Mesenchymal stem cell (in vitro differentiated cells and primary cell): ENCODE results near the gene MYOG.

ENCODE experiments used
- DNase-seq: peaks from one replicate; pipeline ENCODE4 v3.0.0-alpha.2; 2013
- H2AFZ ChIP-seq: one replicate; pipeline ENCODE4 v1.6.1; 2013; ENCODE audit warnings: low read depth, mild to moderate bottlenecking, control low read depth, inconsistent platforms, low read length, moderate library complexity
- H2AK5ac ChIP-seq: 2 replicates; pipeline ENCODE4 v1.6.1; 2013; ENCODE audit warnings: low read length, moderate library complexity, mild to moderate bottlenecking, inconsistent platforms; ENCODE audit not compliant: severe bottlenecking
- H2BK120ac ChIP-seq: one replicate; pipeline ENCODE4 v1.6.1; 2013; ENCODE audit warnings: low read depth, mild to moderate bottlenecking, inconsistent platforms, low read length, moderate library complexity
- H2BK12ac ChIP-seq, 2 experiments: one replicate each; pipeline ENCODE4 v1.6.1; 2013; ENCODE audit warnings: inconsistent platforms in 2 of 2, low read length in 2 of 2, mild to moderate bottlenecking in 2 of 2, moderate library complexity in 2 of 2, control low read depth in 1 of 2
- H2BK15ac ChIP-seq: one replicate; pipeline ENCODE4 v1.6.1; 2013; ENCODE audit warnings: mild to moderate bottlenecking, low read depth, inconsistent platforms; ENCODE audit not compliant: poor library complexity, severe bottlenecking
- H2BK5ac ChIP-seq: 2 replicates; pipeline ENCODE4 v1.6.1; 2013; ENCODE audit warnings: low read depth, mild to moderate bottlenecking, low read length, control low read depth, inconsistent platforms; ENCODE audit not compliant: poor library complexity, severe bottlenecking
- H3K14ac ChIP-seq, 2 experiments: one replicate each; pipeline ENCODE4 v1.6.1; 2013; ENCODE audit warnings: inconsistent platforms in 2 of 2, low read length in 2 of 2, control low read depth in 1 of 2, mild to moderate bottlenecking in 1 of 2, moderate library complexity in 1 of 2
- H3K18ac ChIP-seq, 2 experiments: one replicate each; pipeline ENCODE4 v1.6.1; 2013; ENCODE audit warnings: inconsistent platforms in 2 of 2, low read length in 2 of 2, control low read depth in 1 of 2, low read depth in 1 of 2, mild to moderate bottlenecking in 1 of 2
- H3K23ac ChIP-seq, 2 experiments: one replicate each; pipeline ENCODE4 v1.6.1; 2013; ENCODE audit warnings: inconsistent platforms in 2 of 2, low read length in 2 of 2, mild to moderate bottlenecking in 2 of 2, moderate library complexity in 2 of 2, control low read depth in 1 of 2
- H3K27ac ChIP-seq: 2 replicates; pipeline ENCODE4 v1.5.1; 2013; ENCODE audit warnings: mild to moderate bottlenecking, moderate library complexity, low read length, control low read depth, inconsistent platforms; ENCODE audit not compliant: poor library complexity, severe bottlenecking
- H3K27me3 ChIP-seq, 2 experiments: 2 replicates each; pipeline versions ENCODE4 v1.6.1 to v1.7.0; 2013; ENCODE audit warnings: low read length in 2 of 2, mild to moderate bottlenecking in 2 of 2, moderate library complexity in 2 of 2, control low read depth in 1 of 2, inconsistent platforms in 1 of 2; ENCODE audit not compliant: control insufficient read depth in 1 of 2, insufficient read depth in 1 of 2
- H3K36me3 ChIP-seq, 2 experiments: 2 replicates each; pipeline versions ENCODE4 v1.6.1 to v1.7.0; 2013; ENCODE audit warnings: low read length in 2 of 2, control low read depth in 1 of 2, inconsistent platforms in 1 of 2, low read depth in 1 of 2, mild to moderate bottlenecking in 1 of 2; ENCODE audit not compliant: insufficient read depth in 2 of 2, control insufficient read depth in 1 of 2
- H3K4ac ChIP-seq, 2 experiments: one replicate each; pipeline ENCODE4 v1.6.1; 2013; ENCODE audit warnings: inconsistent platforms in 2 of 2, low read length in 2 of 2, mild to moderate bottlenecking in 2 of 2, moderate library complexity in 2 of 2, control low read depth in 1 of 2, low read depth in 1 of 2
- H3K4me1 ChIP-seq: 2 replicates; pipeline ENCODE4 v1.6.1; 2013; ENCODE audit warnings: low read depth, low read length, control low read depth; ENCODE audit not compliant: control insufficient read depth, insufficient read depth
- H3K4me2 ChIP-seq: 2 replicates; pipeline ENCODE4 v1.6.1; 2013; ENCODE audit warnings: low read length, mild to moderate bottlenecking, inconsistent platforms; ENCODE audit not compliant: poor library complexity, severe bottlenecking
- H3K4me3 ChIP-seq, 2 experiments: 2 replicates each; pipeline versions ENCODE4 v1.5.1 to v1.7.0; 2013; ENCODE audit warnings: low read length in 2 of 2, mild to moderate bottlenecking in 2 of 2, control low read depth in 1 of 2, low read depth in 1 of 2; ENCODE audit not compliant: insufficient read depth in 1 of 2
- H3K79me1 ChIP-seq: replicated peaks from 2 replicates; pipeline ENCODE4 v1.6.1; 2013; ENCODE audit warnings: mild to moderate bottlenecking, control low read depth, low read length, inconsistent platforms; ENCODE audit not compliant: poor library complexity, severe bottlenecking
- H3K9ac ChIP-seq: 2 replicates; pipeline ENCODE4 v1.7.0; 2013; ENCODE audit warnings: mild to moderate bottlenecking, low read length, moderate library complexity
- H3K9me3 ChIP-seq: 2 replicates; pipeline ENCODE4 v1.7.0; 2013; ENCODE audit warnings: mild to moderate bottlenecking, low read length; ENCODE audit not compliant: control insufficient read depth
- H4K8ac ChIP-seq: one replicate; pipeline ENCODE4 v1.6.1; 2013; ENCODE audit warnings: inconsistent platforms, mild to moderate bottlenecking, low read length, moderate library complexity
- H4K91ac ChIP-seq: one replicate; pipeline ENCODE4 v1.6.1; 2013; ENCODE audit warnings: mild to moderate bottlenecking, low read length, inconsistent platforms
- WGBS: methylation state at CpG from one replicate; pipeline ENCODE4 v1.1.7; 2013; ENCODE audit warnings: mixed read lengths; 5-methylcytosine and 5-hydroxymethylcytosine counted together

The MYOG gene

GRCh38 chr1:203035111-203036000 is 50.5 kb downstream of the MYOG start:
- Histone ChIP-seq H3K23ac (no peak overlapping the region), H3K79me1 (no peaks in the 10 kb centered on the region), H2BK15ac (no peak overlapping the region), H3K36me3 (peaks cover 0 to 16% of the 10 kb centered on the region in 2 experiments), H3K18ac (no peak overlapping the region), H3K9me3 (no peaks in the 10 kb centered on the region), H3K27ac (no peak overlapping the region), H2BK12ac (no peak overlapping the region), H3K9ac (no peak overlapping the region), H3K4me1 (peaks cover 19% of the 10 kb centered on the region), H3K27me3 (peaks cover 0 to 46% of the 10 kb centered on the region in 2 experiments), H3K4me2 (no peak overlapping the region), H2BK5ac (no peak overlapping the region), H4K91ac (no peak overlapping the region), H2AK5ac (no peak overlapping the region), H3K4me3 (no peak overlapping the region), H3K14ac (no peak overlapping the region), H2AFZ (no peak overlapping the region), H2BK120ac (no peak overlapping the region), H3K4ac (no peak overlapping the region), H4K8ac (no peak overlapping the region)
- WGBS = 74% methylated on average over 11 of the region's 15 CpGs
- DNase-seq = no peak

GRCh38 chr1:203034422-203035110 is 51.2 kb downstream of the MYOG start:
- H4K8ac ChIP-seq = no peak overlapping the region
- H2BK12ac ChIP-seq = no peak overlapping the region
- WGBS = 87% methylated on average over 7 of the region's 10 CpGs
- no peak overlapping the region for H3K27ac ChIP-seq
- H2BK120ac ChIP-seq = no peak overlapping the region
- peaks cover 19% of the 10 kb centered on the region for H3K4me1 ChIP-seq
- no peak overlapping the region for H2BK5ac ChIP-seq
- no peak overlapping the region for H3K23ac ChIP-seq
- no peak for DNase-seq
- H3K4me2 ChIP-seq = no peak overlapping the region
- H2AK5ac ChIP-seq = no peak overlapping the region
- peaks cover 0 to 42% of the 10 kb centered on the region in 2 experiments for H3K27me3 ChIP-seq
- peaks cover 0 to 12% of the 10 kb centered on the region in 2 experiments for H3K36me3 ChIP-seq
- no peak overlapping the region for H3K4me3 ChIP-seq
- no peak overlapping the region for H3K14ac ChIP-seq
- no peak overlapping the region for H3K4ac ChIP-seq
- H4K91ac ChIP-seq = no peak overlapping the region
- no peak overlapping the region for H3K18ac ChIP-seq
- no peak overlapping the region for H2BK15ac ChIP-seq
- no peaks in the 10 kb centered on the region for H3K9me3 ChIP-seq
- no peak overlapping the region for H3K9ac ChIP-seq
- no peak overlapping the region for H2AFZ ChIP-seq
- H3K79me1 ChIP-seq = no peaks in the 10 kb centered on the region

- Histone ChIP-seq H2BK12ac (no peak overlapping the region), H3K9me3 (no peaks in the 10 kb centered on the region), H2AK5ac (no peak overlapping the region), H4K91ac (no peak overlapping the region), H2BK15ac (no peak overlapping the region), H3K14ac (peak overlapping the region in 1 of 2 experiments; percentile 51), H3K27ac (no peak overlapping the region), H3K36me3 (peaks cover 0 to 7% of the 10 kb centered on the region in 2 experiments), H4K8ac (no peak overlapping the region), H3K27me3 (peaks cover 0 to 45% of the 10 kb centered on the region in 2 experiments), H2BK5ac (no peak overlapping the region), H3K18ac (no peak overlapping the region), H3K4ac (no peak overlapping the region), H3K4me1 (peaks cover 19% of the 10 kb centered on the region), H2BK120ac (no peak overlapping the region), H3K23ac (no peak overlapping the region), H3K4me2 (no peak overlapping the region), H3K79me1 (no peaks in the 10 kb centered on the region), H2AFZ (peak overlapping the region; percentile 39), H3K9ac (no peak overlapping the region), H3K4me3 (no peak overlapping the region)
- 91% methylated on average over 2 of the region's 2 CpGs for WGBS
- no peak for DNase-seq
Observed at GRCh38 chr1:203033917-203034316, 51.9 kb downstream of the MYOG start.

- Histone ChIP-seq H3K27me3 (peaks cover 0 to 50% of the 10 kb centered on the region in 2 experiments), H2BK15ac (no peak overlapping the region), H2BK5ac (no peak overlapping the region), H3K23ac (no peak overlapping the region), H2AFZ (no peak overlapping the region), H3K79me1 (no peaks in the 10 kb centered on the region), H4K91ac (no peak overlapping the region), H2BK120ac (no peak overlapping the region), H3K27ac (no peak overlapping the region), H4K8ac (no peak overlapping the region), H3K4ac (no peak overlapping the region), H3K4me3 (no peak overlapping the region), H3K4me2 (no peak overlapping the region), H3K18ac (no peak overlapping the region), H2BK12ac (no peak overlapping the region), H3K9ac (no peak overlapping the region), H3K36me3 (peaks cover 0 to 6% of the 10 kb centered on the region in 2 experiments), H2AK5ac (no peak overlapping the region), H3K9me3 (no peaks in the 10 kb centered on the region), H3K4me1 (peaks cover 14% of the 10 kb centered on the region), H3K14ac (no peak overlapping the region)
- 83% methylated on average over 2 of the region's 2 CpGs for WGBS
- DNase-seq = no peak
Observed at GRCh38 chr1:203033287-203033686, 52.5 kb downstream of the MYOG start.
